Measurements from ENCODE around the gene IL17A.
"Not testable (repeated sequence)": the region's sequence is repeated elsewhere in the genome, so short reads cannot be mapped to it uniquely, and the experiment has no call there.

IL17A gene

GRCh38 chr6:52189974-52190373, 3.8 kb downstream of the IL17A start:
- no peak overlapping the region for H3K27ac ChIP-seq (ENCODE audit: low read depth, low read length)
- no peak overlapping the region for H3K9ac ChIP-seq (ENCODE audit: low read depth in 1 of 2, low read length in 2 of 2)
- no peaks in the 10 kb centered on the region for H3K36me3 ChIP-seq (ENCODE audit: control insufficient read depth in 1 of 2, insufficient read depth in 2 of 2, low read length in 2 of 2)
- H3K27me3 ChIP-seq (ENCODE audit: control insufficient read depth in 1 of 2, insufficient read depth in 2 of 2, low read length in 2 of 2): peaks cover 0 to 2% of the 10 kb centered on the region in 2 donors
- H3K9me3 ChIP-seq (ENCODE audit: control insufficient read depth in 1 of 2, low read length in 2 of 2): no peaks in the 10 kb centered on the region
- no peak overlapping the region for H3K4me3 ChIP-seq (ENCODE audit: low read depth in 1 of 2, low read length in 2 of 2)
- H3K4me1 ChIP-seq (ENCODE audit: control insufficient read depth in 1 of 2, insufficient read depth in 2 of 2, low read length in 2 of 2): no peaks in the 10 kb centered on the region

GRCh38 chr6:52190409-52190808, 4.2 kb downstream of the IL17A start:
- H3K27me3 ChIP-seq (ENCODE audit: control insufficient read depth in 1 of 2, insufficient read depth in 2 of 2, low read length in 2 of 2): peaks cover 0 to 2% of the 10 kb centered on the region in 2 donors
- H3K27ac ChIP-seq (ENCODE audit: low read depth, low read length): no peak overlapping the region
- H3K4me3 ChIP-seq (ENCODE audit: low read depth in 1 of 2, low read length in 2 of 2): no peak overlapping the region
- H3K36me3 ChIP-seq (ENCODE audit: control insufficient read depth in 1 of 2, insufficient read depth in 2 of 2, low read length in 2 of 2): no peaks in the 10 kb centered on the region
- no peak overlapping the region for H3K9ac ChIP-seq (ENCODE audit: low read depth in 1 of 2, low read length in 2 of 2)
- no peaks in the 10 kb centered on the region for H3K9me3 ChIP-seq (ENCODE audit: control insufficient read depth in 1 of 2, low read length in 2 of 2)
- H3K4me1 ChIP-seq (ENCODE audit: control insufficient read depth in 1 of 2, insufficient read depth in 2 of 2, low read length in 2 of 2): no peaks in the 10 kb centered on the region

GRCh38 chr6:52191824-52192223, 5.6 kb downstream of the IL17A start:
- Histone ChIP-seq H3K4me1 (ENCODE audit: control insufficient read depth in 1 of 2, insufficient read depth in 2 of 2, low read length in 2 of 2) (no peaks in the 10 kb centered on the region), H3K4me3 (ENCODE audit: low read depth in 1 of 2, low read length in 2 of 2) (no peak overlapping the region), H3K9me3 (ENCODE audit: control insufficient read depth in 1 of 2, low read length in 2 of 2) (no peaks in the 10 kb centered on the region), H3K9ac (ENCODE audit: low read depth in 1 of 2, low read length in 2 of 2) (no peak overlapping the region), H3K27me3 (ENCODE audit: control insufficient read depth in 1 of 2, insufficient read depth in 2 of 2, low read length in 2 of 2) (peaks cover 0 to 2% of the 10 kb centered on the region in 2 donors), H3K36me3 (ENCODE audit: control insufficient read depth in 1 of 2, insufficient read depth in 2 of 2, low read length in 2 of 2) (no peaks in the 10 kb centered on the region), H3K27ac (ENCODE audit: low read depth, low read length) (no peak overlapping the region)

DNA sequence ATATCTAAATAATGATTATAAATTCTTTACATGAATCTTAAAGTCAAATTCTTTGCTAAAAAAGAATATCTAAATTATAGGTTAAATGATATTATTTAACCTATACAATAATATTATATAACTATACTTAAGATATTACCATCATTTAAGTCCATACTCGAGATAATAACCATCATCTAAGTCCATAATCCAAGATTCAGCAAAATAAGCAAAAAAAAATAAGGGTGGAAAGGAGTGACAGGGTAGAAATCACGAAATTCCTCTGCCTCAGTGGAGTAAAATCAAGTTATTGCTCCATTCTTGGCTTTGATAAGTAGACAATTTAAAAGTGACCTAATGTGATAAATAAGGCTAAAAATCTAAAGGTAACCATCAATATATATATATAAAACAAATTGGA, 9.7 kb downstream of the IL17A start:
- peaks cover 0 to 3% of the 10 kb centered on the region in 2 donors for H3K27me3 ChIP-seq (ENCODE audit: control insufficient read depth in 1 of 2, insufficient read depth in 2 of 2, low read length in 2 of 2)
- H3K36me3 ChIP-seq (ENCODE audit: control insufficient read depth in 1 of 2, insufficient read depth in 2 of 2, low read length in 2 of 2): no peaks in the 10 kb centered on the region
- no peak overlapping the region for H3K27ac ChIP-seq (ENCODE audit: low read depth, low read length)
- H3K9me3 ChIP-seq (ENCODE audit: control insufficient read depth in 1 of 2, low read length in 2 of 2): peaks cover 0 to 4% of the 10 kb centered on the region in 2 donors
- no peak overlapping the region for H3K9ac ChIP-seq (ENCODE audit: low read depth in 1 of 2, low read length in 2 of 2)
- H3K4me3 ChIP-seq (ENCODE audit: low read depth in 1 of 2, low read length in 2 of 2): no peak overlapping the region
- H3K4me1 ChIP-seq (ENCODE audit: control insufficient read depth in 1 of 2, insufficient read depth in 2 of 2, low read length in 2 of 2): no peaks in the 10 kb centered on the region

DNA sequence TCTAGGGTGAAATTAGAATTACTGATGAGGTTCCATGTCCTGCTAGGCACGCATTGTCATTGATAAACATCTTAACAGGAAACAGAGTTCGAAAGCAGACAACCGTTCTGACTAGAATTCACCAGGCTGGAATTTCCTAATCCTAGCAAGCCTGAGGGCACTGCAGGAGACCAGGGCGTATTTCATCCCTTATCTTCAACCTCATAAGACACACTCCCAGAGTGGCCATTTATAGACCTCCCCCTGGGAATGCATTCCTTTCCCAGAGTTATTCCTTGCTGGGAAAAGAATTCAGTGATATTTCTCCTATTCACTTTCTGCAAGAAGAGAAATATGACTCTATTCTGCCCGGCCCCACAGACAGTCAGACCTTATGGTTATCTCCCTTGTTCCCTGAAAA, 13.9 kb downstream of the IL17A start:
- H3K36me3 ChIP-seq (ENCODE audit: control insufficient read depth in 1 of 2, insufficient read depth in 2 of 2, low read length in 2 of 2); H3K27me3 ChIP-seq (ENCODE audit: control insufficient read depth in 1 of 2, insufficient read depth in 2 of 2, low read length in 2 of 2); H3K4me1 ChIP-seq (ENCODE audit: control insufficient read depth in 1 of 2, insufficient read depth in 2 of 2, low read length in 2 of 2); H3K27ac ChIP-seq (ENCODE audit: low read depth, low read length); H3K4me3 ChIP-seq (ENCODE audit: low read depth in 1 of 2, low read length in 2 of 2); H3K9ac ChIP-seq (ENCODE audit: low read depth in 1 of 2, low read length in 2 of 2); H3K9me3 ChIP-seq (ENCODE audit: control insufficient read depth in 1 of 2, low read length in 2 of 2): not testable (repeated sequence)

DNA sequence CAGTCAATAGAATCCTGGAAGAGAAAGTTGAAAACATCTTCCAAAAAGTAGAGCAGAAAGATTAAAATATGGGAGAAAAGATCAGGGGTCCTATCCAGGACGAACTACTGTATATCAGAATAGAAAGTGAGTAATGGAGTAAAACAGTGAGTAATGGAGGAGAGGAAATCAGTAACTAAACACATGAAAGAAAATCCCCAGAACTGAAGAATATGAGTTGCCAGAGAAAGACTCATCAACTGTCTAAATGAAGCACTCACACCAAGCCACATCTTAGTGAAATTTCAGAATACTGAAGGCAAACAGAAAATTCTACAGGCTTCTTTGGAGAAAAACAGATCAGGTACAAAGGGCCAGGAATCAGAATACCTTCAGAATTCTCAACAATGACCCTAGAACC, 14.9 kb downstream of the IL17A start:
- Histone ChIP-seq H3K9ac (ENCODE audit: low read depth in 1 of 2, low read length in 2 of 2) (no peak overlapping the region), H3K4me1 (ENCODE audit: control insufficient read depth in 1 of 2, insufficient read depth in 2 of 2, low read length in 2 of 2) (no peaks in the 10 kb centered on the region), H3K27ac (ENCODE audit: low read depth, low read length) (no peak overlapping the region), H3K9me3 (ENCODE audit: control insufficient read depth in 1 of 2, low read length in 2 of 2) (peaks cover 0 to 4% of the 10 kb centered on the region in 2 donors), H3K36me3 (ENCODE audit: control insufficient read depth in 1 of 2, insufficient read depth in 2 of 2, low read length in 2 of 2) (no peaks in the 10 kb centered on the region), H3K27me3 (ENCODE audit: control insufficient read depth in 1 of 2, insufficient read depth in 2 of 2, low read length in 2 of 2) (peaks cover 0 to 3% of the 10 kb centered on the region in 2 donors), H3K4me3 (ENCODE audit: low read depth in 1 of 2, low read length in 2 of 2) (no peak overlapping the region)

DNA sequence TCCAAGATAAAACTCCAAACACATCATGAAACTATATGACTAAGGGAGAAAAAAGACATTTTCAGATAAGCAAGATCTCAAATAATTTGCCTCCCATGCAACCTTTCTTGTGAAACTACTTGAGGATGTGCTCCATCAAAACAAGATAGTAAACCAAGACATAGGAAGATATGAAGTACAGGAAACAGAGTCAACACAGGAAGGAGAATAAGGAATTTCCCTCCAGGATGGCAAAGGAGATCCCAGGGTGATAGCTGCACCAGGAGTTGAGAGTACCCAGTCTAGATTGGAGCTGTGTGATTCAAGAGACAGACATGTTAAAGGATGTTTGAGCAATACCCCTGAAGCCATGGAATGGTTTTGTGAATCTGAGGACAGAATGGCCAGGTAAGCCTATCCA, 15.3 kb downstream of the IL17A start:
- no peaks in the 10 kb centered on the region for H3K36me3 ChIP-seq (ENCODE audit: control insufficient read depth in 1 of 2, insufficient read depth in 2 of 2, low read length in 2 of 2)
- H3K9me3 ChIP-seq (ENCODE audit: control insufficient read depth in 1 of 2, low read length in 2 of 2): peaks cover 0 to 4% of the 10 kb centered on the region in 2 donors
- no peak overlapping the region for H3K9ac ChIP-seq (ENCODE audit: low read depth in 1 of 2, low read length in 2 of 2)
- peaks cover 0 to 3% of the 10 kb centered on the region in 2 donors for H3K27me3 ChIP-seq (ENCODE audit: control insufficient read depth in 1 of 2, insufficient read depth in 2 of 2, low read length in 2 of 2)
- H3K27ac ChIP-seq (ENCODE audit: low read depth, low read length): no peak overlapping the region
- no peak overlapping the region for H3K4me3 ChIP-seq (ENCODE audit: low read depth in 1 of 2, low read length in 2 of 2)
- H3K4me1 ChIP-seq (ENCODE audit: control insufficient read depth in 1 of 2, insufficient read depth in 2 of 2, low read length in 2 of 2): no peaks in the 10 kb centered on the region

DNA sequence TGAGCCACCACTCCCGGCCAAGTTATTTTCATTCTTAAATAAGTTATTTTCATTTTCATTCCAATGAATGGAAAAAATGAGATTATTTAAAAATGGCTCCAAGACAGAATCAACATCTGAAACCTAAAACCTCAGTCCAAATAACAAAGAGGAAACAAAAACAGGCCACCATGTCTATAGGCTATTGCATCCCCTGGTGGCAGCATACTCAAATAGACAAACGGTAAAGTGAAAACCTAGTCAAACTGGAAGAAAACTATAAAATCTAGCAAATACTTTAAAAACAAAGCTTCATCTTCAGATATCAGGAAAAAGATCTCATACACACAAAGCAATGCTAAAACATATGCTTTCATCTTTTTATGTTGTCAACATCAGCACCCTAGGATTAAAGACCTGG, 20.9 kb downstream of the IL17A start:
- Histone ChIP-seq H3K27me3 (ENCODE audit: control insufficient read depth in 1 of 2, insufficient read depth in 2 of 2, low read length in 2 of 2) (no peaks in the 10 kb centered on the region), H3K4me1 (ENCODE audit: control insufficient read depth in 1 of 2, insufficient read depth in 2 of 2, low read length in 2 of 2) (no peaks in the 10 kb centered on the region), H3K27ac (ENCODE audit: low read depth, low read length) (no peak overlapping the region), H3K4me3 (ENCODE audit: low read depth in 1 of 2, low read length in 2 of 2) (no peak overlapping the region), H3K36me3 (ENCODE audit: control insufficient read depth in 1 of 2, insufficient read depth in 2 of 2, low read length in 2 of 2) (no peaks in the 10 kb centered on the region), H3K9ac (ENCODE audit: low read depth in 1 of 2, low read length in 2 of 2) (no peak overlapping the region), H3K9me3 (ENCODE audit: control insufficient read depth in 1 of 2, low read length in 2 of 2) (no peaks in the 10 kb centered on the region)

DNA sequence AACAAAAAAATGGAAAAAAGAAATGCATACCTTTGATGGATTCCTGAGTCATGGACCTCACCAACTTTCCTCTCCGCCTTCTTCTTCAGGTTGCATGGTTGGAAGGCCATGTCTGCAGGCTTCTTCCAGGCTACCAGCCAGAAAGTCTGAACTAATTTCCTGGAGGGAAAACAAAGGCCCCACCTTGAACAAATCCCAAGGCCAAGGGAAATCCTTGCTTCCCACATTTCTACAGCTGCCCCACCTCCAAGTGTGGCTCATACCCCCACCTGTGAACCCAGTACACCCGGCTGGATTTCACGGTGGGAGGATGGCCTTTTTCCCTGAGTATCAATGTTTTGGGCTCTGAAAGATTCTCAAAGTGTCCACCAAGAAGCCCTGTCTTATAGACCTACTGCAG, 22.4 kb downstream of the IL17A start:
- H3K27me3 ChIP-seq (ENCODE audit: control insufficient read depth in 1 of 2, insufficient read depth in 2 of 2, low read length in 2 of 2): no peaks in the 10 kb centered on the region
- no peak overlapping the region for H3K4me3 ChIP-seq (ENCODE audit: low read depth in 1 of 2, low read length in 2 of 2)
- no peaks in the 10 kb centered on the region for H3K36me3 ChIP-seq (ENCODE audit: control insufficient read depth in 1 of 2, insufficient read depth in 2 of 2, low read length in 2 of 2)
- no peaks in the 10 kb centered on the region for H3K9me3 ChIP-seq (ENCODE audit: control insufficient read depth in 1 of 2, low read length in 2 of 2)
- no peaks in the 10 kb centered on the region for H3K4me1 ChIP-seq (ENCODE audit: control insufficient read depth in 1 of 2, insufficient read depth in 2 of 2, low read length in 2 of 2)
- H3K9ac ChIP-seq (ENCODE audit: low read depth in 1 of 2, low read length in 2 of 2): no peak overlapping the region
- no peak overlapping the region for H3K27ac ChIP-seq (ENCODE audit: low read depth, low read length)

DNA sequence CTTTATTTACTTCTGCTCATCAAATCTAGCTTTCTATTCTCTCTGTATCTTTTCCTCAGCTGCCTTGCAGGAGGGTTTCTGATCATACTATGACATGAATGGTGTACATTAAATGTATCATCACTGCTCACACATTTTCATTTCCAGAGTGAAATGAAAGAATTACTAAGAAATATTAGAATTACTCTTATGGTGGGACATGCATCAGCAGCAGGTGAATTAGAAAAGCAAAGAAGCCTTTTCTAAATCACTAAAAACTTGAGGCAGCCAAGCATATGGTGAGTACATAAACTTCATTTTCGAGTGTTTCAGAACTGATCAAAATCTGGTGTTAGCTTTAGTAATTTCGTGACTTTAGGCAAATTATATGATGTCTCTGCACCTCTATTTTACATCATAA, 23.6 kb downstream of the IL17A start:
- no peak overlapping the region for H3K4me3 ChIP-seq (ENCODE audit: low read depth in 1 of 2, low read length in 2 of 2)
- H3K4me1 ChIP-seq (ENCODE audit: control insufficient read depth in 1 of 2, insufficient read depth in 2 of 2, low read length in 2 of 2): no peaks in the 10 kb centered on the region
- no peak overlapping the region for H3K9ac ChIP-seq (ENCODE audit: low read depth in 1 of 2, low read length in 2 of 2)
- no peaks in the 10 kb centered on the region for H3K9me3 ChIP-seq (ENCODE audit: control insufficient read depth in 1 of 2, low read length in 2 of 2)
- H3K27me3 ChIP-seq (ENCODE audit: control insufficient read depth in 1 of 2, insufficient read depth in 2 of 2, low read length in 2 of 2): no peaks in the 10 kb centered on the region
- H3K27ac ChIP-seq (ENCODE audit: low read depth, low read length): no peak overlapping the region
- H3K36me3 ChIP-seq (ENCODE audit: control insufficient read depth in 1 of 2, insufficient read depth in 2 of 2, low read length in 2 of 2): no peaks in the 10 kb centered on the region

- Histone ChIP-seq H3K9ac (ENCODE audit: low read depth in 1 of 2, low read length in 2 of 2) (no peak overlapping the region), H3K27ac (ENCODE audit: low read depth, low read length) (no peak overlapping the region), H3K36me3 (ENCODE audit: control insufficient read depth in 1 of 2, insufficient read depth in 2 of 2, low read length in 2 of 2) (no peaks in the 10 kb centered on the region), H3K4me3 (ENCODE audit: low read depth in 1 of 2, low read length in 2 of 2) (no peak overlapping the region), H3K9me3 (ENCODE audit: control insufficient read depth in 1 of 2, low read length in 2 of 2) (no peaks in the 10 kb centered on the region), H3K27me3 (ENCODE audit: control insufficient read depth in 1 of 2, insufficient read depth in 2 of 2, low read length in 2 of 2) (no peaks in the 10 kb centered on the region), H3K4me1 (ENCODE audit: control insufficient read depth in 1 of 2, insufficient read depth in 2 of 2, low read length in 2 of 2) (no peaks in the 10 kb centered on the region)
Observed at GRCh38 chr6:52210227-52210626, 24.1 kb downstream of the IL17A start.

Data from duodenal mucosa (tissue), 2 donors.